Activated naive CD4-positive, alpha-beta T cell (primary cell): ENCODE measurements around the gene BMERB1.

Experiments used
- DNase-seq, 4 experiments: peaks; one replicate each; lab custom pipeline; 2025; lab: John Stamatoyannopoulos, UW

The BMERB1 gene

GRCh38 chr16:15498427-15499175 is 64.2 kb downstream of the BMERB1 start:
- no peak for DNase-seq

- DNase-seq: no peak
These were observed 67.8 kb downstream of the BMERB1 start for GRCh38 chr16:15502041-15502725.

GRCh38 chr16:15506441-15506840 is 72.1 kb downstream of the BMERB1 start:
- no peak for DNase-seq

- DNase-seq: no peak
These were observed 73.0 kb downstream of the BMERB1 start for GRCh38 chr16:15507301-15507958.

- no peak for DNase-seq
These were observed 73.7 kb downstream of the BMERB1 start for GRCh38 chr16:15507959-15508627.

GRCh38 chr16:15509051-15509592 is 74.7 kb downstream of the BMERB1 start:
- DNase-seq: no peak

GRCh38 chr16:15509593-15510535 is 75.5 kb downstream of the BMERB1 start:
- no peak for DNase-seq

GRCh38 chr16:15510992-15511391 is 76.6 kb downstream of the BMERB1 start:
- no peak for DNase-seq

- DNase-seq: no peak
These were observed 77.5 kb downstream of the BMERB1 start for GRCh38 chr16:15511759-15512487.

- DNase-seq: no peak
These were observed 78.8 kb downstream of the BMERB1 start for GRCh38 chr16:15513156-15513555.

GRCh38 chr16:15515992-15516391 is 81.6 kb downstream of the BMERB1 start:
- DNase-seq: no peak

- no peak for DNase-seq
These were observed 82.2 kb downstream of the BMERB1 start for GRCh38 chr16:15516609-15517008.

GRCh38 chr16:15517743-15518377 is 83.5 kb downstream of the BMERB1 start:
- DNase-seq: no peak

GRCh38 chr16:15518381-15519351 is 84.3 kb downstream of the BMERB1 start:
- no peak for DNase-seq

GRCh38 chr16:15519790-15520189 is 85.4 kb downstream of the BMERB1 start:
- DNase-seq: no peak

- DNase-seq: no peak
These were observed 87.0 kb downstream of the BMERB1 start for GRCh38 chr16:15521390-15521757.

GRCh38 chr16:15521758-15522509 is 87.5 kb downstream of the BMERB1 start:
- DNase-seq: no peak

- DNase-seq: no peak
These were observed 88.7 kb downstream of the BMERB1 start for GRCh38 chr16:15523092-15523541.
